Spleen (tissue), 7 donors: ENCODE results near the gene NR2C1.

Source experiments
- POLR2A ChIP-seq, 3 donors: fragments of 450-650 bp; IDR thresholded peaks; one replicate each; pipeline ENCODE4 v1.5.1; 2017; ENCODE audit warnings: antibody characterized with exemption in 3 of 3, mild to moderate bottlenecking in 1 of 3
- TF ChIP-seq, protein P1 (sequence below), 11 experiments: fragments of 200-600 bp in 7 of 11; fragments of 450-650 bp in 4 of 11; sonication (generic) in 4 of 11; IDR thresholded peaks in 8 of 11; conservative IDR thresholded peaks in 3 of 11; 1 replicate in 7 of 11; 2 replicates in 4 of 11; pipeline versions ENCODE4 v1.4.0 to v1.8.0; 2016 to 2021; ENCODE audit warnings: antibody characterized with exemption in 11 of 11, inconsistent platforms in 4 of 11, mild to moderate bottlenecking in 1 of 11
- donor health status: DM: no; HTN: no; CAD: no; lungs with moderate emphysema.
- donor health status: DM: no; HTN: no; CAD: no.
- donor health status: DM: no; HTN: no; CAD: no.

DNA sequence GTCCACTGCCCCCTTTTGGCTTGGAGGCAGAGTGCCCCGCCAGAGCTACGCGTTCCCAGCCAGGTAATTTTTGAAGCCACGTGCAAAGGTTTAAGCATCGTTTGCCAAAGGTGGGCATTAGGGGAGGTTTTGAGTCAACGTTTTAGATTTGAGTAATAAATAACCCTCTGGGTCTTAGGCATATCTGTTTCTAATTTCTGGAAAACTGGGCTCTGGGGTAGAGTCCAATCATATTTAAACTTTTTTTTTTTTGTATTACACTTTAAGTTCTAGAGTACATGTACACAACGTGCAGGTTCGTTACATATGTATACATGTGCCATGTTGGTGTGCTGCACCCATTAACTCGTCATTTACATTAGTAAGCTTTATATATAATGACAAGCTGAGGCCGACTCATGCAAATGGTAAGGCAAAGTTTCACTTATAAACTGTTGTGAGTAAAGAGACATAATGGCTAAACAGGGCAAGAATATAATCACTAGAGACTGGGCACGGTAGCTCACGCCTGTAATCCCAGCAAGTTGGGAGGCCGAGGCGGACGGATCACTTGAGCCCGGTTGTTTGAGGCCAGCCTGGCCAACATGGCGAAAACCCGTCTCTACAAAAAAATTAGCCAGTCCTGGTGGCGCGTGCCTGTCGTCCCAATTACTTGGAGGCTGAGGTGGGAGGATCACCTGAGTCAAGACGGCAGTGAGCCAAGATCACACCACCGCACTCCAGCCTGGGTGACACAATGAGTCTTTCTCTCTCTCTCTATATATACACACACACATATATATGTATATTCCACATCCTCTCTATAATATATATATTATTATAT lies 491 bp upstream of the NR2C1 start:
- TF ChIP-seq, protein P1, sequence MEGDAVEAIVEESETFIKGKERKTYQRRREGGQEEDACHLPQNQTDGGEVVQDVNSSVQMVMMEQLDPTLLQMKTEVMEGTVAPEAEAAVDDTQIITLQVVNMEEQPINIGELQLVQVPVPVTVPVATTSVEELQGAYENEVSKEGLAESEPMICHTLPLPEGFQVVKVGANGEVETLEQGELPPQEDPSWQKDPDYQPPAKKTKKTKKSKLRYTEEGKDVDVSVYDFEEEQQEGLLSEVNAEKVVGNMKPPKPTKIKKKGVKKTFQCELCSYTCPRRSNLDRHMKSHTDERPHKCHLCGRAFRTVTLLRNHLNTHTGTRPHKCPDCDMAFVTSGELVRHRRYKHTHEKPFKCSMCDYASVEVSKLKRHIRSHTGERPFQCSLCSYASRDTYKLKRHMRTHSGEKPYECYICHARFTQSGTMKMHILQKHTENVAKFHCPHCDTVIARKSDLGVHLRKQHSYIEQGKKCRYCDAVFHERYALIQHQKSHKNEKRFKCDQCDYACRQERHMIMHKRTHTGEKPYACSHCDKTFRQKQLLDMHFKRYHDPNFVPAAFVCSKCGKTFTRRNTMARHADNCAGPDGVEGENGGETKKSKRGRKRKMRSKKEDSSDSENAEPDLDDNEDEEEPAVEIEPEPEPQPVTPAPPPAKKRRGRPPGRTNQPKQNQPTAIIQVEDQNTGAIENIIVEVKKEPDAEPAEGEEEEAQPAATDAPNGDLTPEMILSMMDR (IDR thresholded peaks at IDR 0.05 in 8 of 11, conservative IDR thresholded peaks at IDR 0.05 in 3 of 11) = peak; percentile 53 to 92 (median 87)
- no peak for TF ChIP-seq POLR2A (IDR thresholded peaks at IDR 0.05)
